ENCODE measurements around the gene MAP4K4.

The MAP4K4 gene

DNA sequence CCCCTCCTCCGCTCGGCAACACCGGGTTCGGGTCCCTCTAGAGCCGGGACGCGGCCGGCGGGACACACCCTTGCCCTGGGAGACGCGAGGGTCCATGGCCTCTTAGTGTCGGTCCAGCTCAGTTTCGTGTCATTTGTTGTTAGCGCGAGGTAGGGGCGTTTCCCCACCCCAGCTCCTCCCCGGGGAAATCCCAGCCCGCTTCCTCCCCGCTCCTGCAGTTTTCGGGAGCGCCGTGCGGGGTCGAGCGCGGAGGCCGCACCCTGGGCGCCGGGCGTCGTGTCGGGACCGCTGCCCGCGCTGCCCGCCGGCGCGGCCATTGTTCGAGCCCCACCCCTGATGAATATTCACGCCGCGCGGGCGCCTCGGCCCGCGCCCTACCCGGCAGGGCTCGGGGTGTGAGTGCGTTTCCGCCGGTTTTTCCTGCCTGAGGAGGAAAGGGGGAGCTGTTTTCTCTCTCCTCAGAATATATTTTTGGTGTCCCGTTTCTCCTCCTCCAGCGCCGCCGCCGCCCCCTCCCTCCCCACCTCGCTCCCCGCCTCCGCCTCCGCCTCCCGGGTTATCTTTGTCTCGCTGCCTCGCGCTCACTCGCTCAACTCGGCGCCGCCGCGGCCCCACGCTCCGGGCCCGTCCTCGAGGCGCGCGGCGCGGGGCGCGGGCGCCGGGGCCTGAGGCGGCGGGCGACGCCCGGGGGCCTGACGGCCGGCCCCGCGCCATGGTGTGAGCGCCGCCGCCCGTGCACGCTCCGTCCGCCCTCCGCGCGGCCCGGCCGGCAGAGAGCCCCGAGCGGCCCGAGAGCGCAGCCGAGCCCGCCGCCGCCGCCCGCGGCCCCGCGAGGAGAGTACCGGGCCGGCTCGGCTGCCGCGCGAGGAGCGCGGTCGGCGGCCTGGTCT is at the start of gene MAP4K4:
Gene MAP4K4 (plus strand): TSS at position 584 of the 890 bp plus-strand sequence. CDS start 374 bp downstream, outside the sequence.
- DNase-seq: peak; percentile 47

DNA sequence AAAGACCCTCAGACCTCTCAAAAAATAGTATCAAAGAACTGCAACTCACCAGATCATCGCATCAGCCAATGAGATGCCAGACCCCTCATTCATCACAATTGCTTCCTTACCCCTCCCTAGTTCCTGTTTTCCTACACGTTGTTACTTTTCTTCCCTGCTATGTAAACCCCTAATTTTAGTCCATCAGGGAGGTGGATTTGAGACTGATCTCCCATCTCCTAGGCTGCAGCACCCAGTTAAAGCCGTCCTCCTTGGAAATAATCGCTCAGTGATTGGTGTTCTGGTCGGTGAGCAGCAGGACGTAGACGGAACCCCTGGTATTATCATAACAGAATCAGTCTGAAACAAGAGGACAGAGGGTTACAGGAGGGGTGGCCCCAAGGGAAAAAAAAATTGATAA is 44.0 kb upstream of the MAP4K4 start:
- no peak for DNase-seq

DNA sequence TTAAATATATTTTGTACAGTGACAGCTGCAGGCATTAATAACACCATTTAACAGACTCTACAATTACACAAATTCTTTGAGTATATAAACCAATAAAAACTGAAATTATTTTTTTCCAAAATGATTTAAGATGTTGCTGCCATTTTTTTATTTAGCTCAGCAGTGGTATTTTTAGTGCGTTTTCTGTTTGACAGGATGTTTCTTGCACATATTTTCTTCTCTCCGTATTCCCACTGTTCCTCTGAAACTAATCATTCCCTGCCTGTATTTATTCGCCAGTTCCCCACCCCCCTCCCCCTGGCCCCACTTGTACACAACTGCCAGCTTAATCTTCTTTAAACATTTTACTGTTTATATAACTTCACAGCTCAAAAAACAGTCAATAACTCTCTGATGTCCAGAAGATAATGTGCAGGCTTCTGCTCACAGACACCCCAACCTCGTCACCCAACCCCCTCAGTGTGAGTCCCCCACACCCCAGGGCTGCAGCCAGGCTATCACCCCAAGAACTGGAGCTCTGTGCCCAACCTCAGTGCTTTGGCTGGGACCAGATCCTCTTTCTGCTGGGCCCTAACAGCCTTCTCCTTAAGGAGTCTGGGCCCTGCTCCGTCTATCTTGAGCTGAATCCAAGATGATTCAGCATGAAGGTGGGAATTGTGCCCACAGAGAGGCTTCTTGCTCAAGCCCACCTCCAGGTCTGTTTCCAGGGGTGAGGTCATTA is 41.6 kb upstream of the MAP4K4 start:
- DNase-seq: no peak

DNA sequence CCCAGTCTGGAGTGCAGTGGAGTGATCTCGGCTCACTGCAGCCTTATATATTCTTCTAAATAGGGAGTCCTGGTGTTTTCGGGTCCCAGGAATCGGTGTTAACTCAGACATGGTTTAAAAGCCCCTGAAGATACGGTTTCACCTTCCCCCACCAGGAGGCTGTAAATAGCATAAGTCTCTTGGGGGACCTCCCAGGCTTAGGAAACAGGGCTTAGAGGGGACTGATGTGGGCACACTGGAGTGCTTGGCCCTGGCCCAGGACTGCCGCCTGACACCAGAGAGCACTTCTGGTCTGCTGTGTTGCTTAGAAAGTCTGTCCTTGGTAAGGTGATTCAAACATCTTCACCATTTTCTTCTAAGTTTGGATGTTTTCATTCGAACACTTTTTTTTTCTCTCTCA is 39.7 kb upstream of the MAP4K4 start:
- DNase-seq: no peak

DNA sequence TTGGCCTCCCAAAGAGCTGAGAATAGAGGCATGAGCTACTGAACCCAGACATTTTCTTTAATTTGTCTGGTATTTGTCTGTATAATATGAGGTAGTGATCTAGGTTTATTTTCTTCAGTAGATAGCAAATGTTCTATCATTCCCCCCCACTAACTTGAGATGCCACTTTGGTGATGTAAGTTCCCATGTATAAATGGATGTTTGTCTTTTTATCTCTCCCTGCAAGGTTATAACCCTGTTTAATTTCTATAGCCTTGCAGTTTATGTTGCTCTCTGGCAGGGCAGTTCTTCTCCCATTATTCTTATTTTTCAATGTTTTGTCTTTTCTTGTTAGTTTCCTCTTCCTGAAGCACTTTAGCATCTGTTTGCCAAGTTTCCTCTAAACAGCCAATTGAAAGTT is 39.1 kb upstream of the MAP4K4 start:
- DNase-seq: no peak

DNA sequence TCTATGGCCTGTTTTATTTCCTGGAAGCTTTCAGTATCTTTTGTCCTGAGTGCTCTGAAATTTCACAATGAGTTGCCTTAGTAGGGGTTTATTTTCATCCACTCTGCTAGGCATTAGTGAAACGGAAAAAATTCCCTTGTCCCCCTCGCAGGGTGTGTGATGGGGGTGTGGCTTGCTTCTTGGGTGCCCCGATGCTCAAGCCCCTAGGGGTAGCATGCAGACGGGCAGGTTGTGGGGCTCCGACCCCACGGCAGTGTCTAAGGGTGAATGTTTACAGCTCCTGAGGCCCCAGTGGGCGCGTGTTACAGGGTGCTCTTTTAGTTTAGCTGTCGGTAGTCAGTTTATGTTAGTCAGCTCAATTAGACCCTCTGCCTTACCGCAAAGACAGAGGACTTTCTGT is 32.2 kb upstream of the MAP4K4 start:
- no peak for DNase-seq

DNA sequence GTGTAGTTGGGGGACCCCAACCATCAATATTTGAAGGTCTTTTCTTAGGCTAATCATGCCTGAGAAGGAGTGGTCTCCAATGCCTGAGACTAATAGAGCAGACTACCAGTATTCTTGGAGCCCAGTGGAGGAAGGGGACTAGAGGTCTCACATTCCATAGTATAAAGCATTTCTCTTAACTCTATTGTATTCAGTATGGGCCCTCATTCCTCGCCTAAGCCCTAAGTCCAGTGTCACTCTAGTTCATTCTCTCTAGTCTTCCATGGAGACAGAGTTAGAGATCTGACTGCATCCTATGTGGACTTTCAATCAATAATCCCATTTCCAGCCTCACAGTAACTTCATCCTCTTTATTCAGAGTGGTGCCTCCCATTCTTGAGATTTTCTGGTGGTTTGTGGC is 29.7 kb upstream of the MAP4K4 start:
- DNase-seq: no peak

DNA sequence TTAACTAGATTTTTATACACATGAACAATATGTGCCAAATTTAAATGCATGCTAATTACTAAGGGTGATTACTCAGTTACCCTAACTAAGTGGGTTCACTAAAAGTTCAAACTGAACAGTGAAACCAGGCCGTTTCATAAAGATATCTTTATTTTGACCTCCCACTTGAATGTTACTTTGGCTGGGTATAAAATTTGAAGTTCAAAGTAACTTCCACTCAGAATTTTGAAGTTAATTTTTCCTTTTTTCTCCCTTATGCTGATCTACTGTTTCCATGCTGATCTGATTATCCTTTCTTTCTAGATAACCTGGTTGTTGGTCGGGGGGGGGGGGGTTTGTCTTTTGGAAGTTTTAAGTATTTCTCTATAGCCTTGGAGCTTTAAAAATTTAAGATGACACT is 25.5 kb upstream of the MAP4K4 start:
- no peak for DNase-seq

DNA sequence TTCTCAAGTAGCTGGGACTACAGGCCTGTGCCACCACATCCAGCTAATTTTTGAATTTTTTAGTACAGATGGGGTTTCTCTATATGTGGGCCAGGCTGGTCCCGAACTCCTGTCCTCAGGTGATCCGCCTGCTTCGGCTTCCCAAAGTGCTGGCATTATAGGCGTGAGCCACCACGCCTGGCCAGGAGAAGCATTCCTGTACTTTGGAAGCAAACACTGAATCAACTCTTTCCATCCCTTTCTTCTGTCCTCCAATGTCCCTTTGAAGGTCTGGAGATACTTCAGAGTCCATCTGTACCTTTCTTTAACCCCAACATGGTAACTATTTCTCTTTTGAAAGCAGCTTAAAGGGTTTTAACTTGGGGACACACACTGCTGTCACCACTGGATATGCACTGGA is 23.6 kb upstream of the MAP4K4 start:
- no peak for DNase-seq

DNA sequence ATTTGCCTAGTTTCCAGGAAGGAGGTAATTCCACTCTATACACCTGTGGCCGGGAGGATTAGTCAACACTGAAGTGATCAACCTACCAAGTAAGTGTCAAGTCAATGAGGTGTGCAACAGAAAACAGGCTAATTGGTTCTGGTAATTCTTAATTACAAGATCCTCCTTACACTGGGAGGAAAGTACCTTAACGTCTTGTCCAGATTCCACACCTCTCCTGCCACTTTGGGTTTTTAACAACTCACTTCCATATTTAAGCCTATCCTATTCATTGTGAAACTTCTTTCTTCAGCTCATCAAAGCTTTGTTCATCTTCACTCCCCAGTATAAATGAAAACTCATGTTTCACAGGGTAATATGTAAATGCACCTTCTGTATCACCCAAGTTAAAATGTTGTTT is 22.0 kb upstream of the MAP4K4 start:
- no peak for DNase-seq

DNA sequence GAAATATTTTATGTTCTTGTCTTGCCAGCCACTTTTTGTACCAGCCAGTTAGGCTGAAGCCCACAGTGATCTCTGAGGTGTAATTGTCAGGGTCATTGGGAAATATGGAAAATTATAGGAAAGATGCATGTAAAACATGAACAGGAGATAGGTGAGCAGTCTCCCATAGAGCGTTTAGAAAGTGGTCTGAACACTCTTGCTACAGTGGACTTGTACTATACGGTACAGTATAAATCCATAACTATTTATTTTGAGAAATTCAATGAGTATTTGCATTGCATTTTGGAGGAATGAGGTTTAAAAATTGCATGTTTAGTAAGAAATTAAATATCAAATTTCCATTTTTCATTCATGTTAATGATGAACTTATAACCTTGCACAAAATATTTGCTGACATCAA is 20.8 kb upstream of the MAP4K4 start:
- DNase-seq: no peak

DNA sequence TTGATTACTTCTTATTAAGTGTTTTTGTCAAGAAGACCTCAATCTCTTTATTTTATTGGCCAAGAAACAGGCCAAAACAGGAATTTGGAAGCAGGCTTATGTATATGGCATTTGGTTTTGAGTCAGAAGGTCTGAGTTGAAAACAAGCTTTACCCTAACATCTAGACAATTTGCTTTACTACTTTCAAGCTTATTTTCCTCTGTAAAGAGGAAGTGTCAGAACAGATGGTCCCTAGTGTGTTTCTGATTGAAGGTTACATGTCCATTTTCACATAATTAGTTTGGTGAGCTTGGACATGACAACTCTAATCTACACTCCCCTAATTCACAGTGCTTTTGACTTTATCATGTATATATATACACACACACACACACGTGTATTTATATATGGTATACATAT is 19.8 kb upstream of the MAP4K4 start:
- DNase-seq: no peak

DNA sequence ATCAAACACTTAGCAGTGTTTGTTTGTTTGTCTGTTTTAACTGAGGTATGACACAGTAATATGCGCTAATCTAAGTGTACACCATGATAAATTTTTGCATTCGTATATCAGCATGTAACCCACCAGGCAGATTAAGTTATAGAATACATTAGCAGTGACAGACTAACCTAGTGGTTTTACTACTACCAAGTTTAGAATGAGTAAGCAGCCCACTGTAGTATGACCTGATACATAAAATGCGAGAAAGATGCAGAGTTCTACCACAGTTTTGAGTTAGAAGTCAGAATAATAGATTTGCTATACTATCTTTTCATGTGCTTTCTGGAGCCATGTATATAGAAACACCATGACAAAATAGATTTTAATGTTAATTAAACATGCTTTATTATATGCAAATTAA is 19.1 kb upstream of the MAP4K4 start:
- no peak for DNase-seq

DNA sequence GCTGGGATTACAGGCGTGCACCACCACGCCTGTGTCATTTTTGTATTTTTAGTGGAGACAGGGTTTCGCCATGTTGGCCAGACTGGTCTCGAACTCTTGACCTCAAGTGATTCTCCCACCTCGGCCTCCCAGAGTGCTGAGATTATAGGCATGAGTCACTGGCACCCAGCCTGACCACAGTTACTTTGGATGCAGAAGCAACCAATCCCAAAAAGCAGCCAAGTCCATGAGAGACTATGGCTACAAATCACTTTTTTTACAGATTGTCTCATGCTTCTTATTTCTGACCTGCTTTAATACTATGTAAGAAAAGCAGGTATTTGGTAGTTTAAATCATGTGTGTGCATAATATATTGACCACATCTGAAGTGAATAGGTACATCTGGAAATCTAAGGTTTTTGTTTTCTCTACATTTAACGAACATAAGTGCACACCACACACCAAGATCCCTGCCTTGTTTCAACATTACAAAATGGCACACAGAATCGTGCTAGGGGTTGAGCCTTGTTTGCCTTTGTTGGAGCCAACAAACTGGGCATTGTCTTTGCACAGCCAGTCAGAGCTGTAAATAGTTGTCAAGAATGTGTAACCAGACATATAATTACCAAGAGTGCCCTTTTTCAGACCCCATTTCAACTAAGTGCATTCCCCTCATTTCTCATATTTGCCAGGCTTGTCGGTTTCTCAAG is 18.3 kb upstream of the MAP4K4 start:
- no peak for DNase-seq

DNA sequence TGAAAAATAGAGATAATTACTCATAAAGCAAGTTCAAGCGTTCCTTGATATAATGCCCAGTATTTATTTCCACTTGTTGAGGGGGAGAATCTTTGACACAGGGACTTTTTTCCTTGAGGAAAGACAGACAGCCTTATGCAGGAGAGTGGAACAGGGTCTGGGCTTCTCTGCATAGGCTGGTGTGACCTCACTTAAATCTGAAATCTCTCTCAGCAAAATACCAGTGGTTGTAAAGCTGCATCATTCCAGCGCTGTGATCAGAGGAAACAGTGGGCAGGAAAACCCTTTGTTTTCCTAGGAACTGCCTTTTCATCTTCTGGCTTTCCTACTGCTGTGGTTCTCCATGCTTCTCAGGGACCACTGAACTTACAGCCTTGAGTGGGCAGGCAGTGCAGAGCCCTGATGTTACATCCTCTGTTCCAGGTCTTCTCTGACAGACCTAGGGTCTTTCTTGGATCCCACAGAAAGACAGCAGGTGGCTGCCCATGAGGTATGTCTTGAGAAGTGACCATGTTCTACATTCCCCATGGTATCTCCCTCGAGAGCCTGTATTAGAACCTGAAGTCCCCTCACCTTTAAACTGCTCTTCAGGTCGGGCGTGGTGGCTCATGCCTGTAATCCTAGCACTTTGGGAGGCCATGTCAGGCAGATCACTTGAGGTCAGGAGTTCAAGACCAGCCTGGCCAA is 17.6 kb upstream of the MAP4K4 start:
- no peak for DNase-seq

DNA sequence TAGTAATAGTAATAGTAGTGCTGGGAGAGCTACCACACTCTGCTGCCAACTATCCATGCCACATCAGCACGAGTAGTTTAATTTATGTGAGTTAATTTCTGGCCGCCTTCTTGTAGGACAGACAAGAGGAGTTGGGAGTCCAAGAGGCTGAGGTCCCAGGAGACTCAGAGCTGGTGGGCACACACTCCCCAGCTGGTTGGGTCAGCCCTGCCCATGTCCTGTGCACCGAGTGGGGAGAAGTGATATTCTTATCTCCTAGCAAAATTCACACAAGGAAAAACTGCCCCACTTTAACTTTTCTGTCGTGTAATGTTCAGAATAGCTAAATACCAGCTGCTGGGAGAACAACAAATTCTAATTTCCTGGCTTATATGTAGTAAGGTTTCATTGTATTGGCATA is 15.2 kb upstream of the MAP4K4 start:
- no peak for DNase-seq

DNA sequence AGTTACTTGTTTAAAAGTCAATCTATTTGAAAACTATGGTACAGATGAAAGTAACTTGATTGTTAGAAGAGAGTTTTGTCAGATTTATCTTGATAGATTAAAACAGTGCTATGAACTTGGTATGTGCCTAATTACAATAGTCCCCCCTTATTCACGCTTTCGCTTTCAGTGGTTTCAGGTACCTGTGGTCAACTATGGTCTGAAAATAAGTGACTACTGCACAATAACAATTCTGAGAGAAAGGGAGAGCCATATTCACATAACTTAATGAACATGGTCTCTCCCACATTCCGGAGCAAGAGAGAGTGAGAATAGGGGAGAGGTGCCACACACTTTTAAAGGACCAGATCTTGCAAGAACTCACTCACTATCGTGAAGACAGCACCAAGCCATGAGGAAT is 13.2 kb upstream of the MAP4K4 start:
- no peak for DNase-seq

DNA sequence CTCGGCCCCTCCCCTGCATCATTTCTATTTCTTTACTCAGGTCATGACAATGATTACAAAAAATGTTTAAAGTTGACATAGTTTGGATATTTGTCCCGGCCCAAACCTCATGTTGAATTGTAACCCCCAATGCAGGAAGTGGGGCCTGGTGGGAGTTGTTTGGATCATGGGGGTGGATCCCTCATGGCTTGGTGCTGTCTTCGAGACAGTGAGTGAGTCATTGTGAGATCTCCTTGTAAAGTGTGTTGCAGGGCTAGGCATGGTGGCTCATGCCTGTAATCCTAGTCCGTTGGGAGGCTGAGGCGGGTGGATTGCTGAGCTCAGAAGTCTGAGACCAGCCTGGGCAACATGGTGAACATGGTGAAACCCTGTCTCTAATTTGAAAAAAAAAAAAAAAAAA is 9.2 kb upstream of the MAP4K4 start:
- DNase-seq: no peak

DNA sequence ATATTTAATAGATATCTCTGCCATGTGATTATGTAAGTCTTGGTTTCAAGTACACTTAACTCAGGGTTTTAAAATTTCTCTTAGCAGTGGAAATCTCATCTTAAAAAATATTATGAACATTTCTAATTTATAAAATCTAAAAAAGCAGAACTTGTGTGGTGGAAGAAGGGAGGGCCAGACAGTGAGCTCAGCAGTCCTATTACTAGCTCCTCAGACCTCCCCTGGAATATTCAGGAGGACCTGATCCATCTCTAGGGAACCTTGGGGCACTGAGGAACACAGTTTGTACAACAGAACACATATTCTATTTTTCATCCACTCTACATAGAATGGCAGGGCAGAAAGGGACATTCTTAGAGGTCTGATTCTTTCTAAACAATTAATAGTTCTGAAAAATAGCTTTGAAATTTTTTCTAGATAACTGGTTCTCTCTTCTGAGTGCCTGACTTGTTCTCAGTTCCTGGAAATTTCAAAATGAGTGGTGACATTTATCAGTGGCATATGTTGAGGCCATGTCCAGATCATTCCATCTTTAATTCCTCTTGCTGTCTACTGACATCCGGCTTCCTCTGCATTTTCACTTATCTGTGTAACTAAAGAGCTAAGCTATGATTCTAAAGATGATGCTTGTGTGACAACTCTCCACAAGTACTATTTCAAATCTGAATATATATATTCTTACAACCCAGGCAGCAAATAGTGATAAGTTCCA is 8.2 kb upstream of the MAP4K4 start:
- DNase-seq: no peak

DNA sequence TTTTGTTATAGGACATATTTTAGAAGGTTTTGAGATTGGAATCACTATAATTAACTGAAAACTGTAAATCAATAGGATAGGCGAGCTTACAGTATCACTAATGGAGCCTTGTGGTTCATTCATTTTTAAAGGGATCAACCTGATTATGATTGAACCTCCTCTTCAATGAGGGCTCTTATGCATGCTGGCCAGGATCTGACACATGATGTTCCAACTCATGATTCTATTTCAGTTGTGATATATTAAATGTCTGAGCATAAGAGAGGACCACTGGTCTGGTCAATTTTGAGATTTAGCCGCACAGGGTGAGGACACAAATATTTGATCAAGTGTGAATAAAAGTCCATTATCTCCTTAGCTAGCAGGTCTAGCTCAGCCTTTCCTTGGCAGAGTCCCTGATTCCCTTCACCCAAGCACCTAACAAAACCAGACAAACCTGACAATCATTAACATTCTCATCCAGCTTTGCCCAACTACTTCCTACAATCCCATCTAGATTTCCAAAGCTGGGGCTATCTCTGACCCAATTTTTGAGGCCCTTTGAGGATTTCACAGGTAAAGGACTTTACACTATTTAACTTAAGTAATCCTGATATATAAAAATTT is 6.9 kb upstream of the MAP4K4 start:
- DNase-seq: no peak

DNA sequence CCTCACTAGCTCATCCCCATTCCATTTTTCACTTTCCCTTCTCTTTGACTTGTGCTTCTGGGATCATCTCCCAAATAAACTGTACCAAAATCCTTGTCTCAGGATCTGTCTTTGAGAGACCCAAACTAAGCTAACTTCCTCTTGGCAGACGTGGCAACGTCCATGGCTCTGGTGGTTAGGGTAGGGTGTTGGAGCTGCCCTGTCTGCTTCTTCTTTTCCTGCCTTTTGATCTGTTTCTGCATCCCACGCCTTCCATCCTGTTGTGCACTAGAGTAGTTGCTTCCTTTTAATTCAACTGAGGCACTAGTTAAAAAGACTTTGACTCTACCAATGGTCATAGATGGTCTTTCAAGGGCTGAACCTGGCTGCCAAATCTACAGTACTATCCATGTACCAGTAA is 5.5 kb upstream of the MAP4K4 start:
- no peak for DNase-seq

DNA sequence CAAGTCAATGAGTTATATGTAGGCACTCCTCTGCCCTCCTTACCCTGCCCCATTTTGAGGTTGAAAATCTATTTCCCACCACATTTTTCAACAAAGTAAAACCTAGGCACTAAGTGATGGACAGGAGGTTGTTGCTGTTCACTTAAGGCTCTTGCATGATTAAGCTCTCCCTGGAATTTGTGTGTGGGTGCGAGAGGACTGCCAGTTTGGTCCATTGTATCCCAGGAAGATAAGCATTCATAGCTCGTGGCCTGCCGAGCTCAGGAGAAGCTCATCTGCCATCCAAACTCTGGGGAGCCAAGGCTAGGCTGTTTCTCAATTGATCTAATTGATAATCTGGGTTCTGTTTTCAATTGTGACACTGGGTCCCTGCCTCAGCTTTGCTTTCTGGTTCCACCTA is 4.7 kb upstream of the MAP4K4 start:
- DNase-seq: no peak

Measured in NCI-H1105 (cell line).